B cell (primary cell): Measurements from ENCODE around the gene TYSND1. TPM values are rescaled to one million over a fixed set of nuclear protein-coding genes. Genes with fewer than 3 reads are reported as not detected.

Experiments
- ATAC-seq: fragments of 200-7000 bp; cut with Tn5 transposase; one replicate; pipeline ENCODE4 v1.10.0; 2021; ENCODE audit warnings: low read depth, mild to moderate bottlenecking, moderate number of reproducible peaks, moderate library complexity
- CTCF ChIA-PET: fragments of 350-600 bp; sonication (Branson Sonifier 250); formaldehyde crosslinking; loops from one replicate; lab custom pipeline; 2021; ENCODE audit warnings: antibody characterized with exemption, inconsistent platforms; lab: Charles Lee
- POLR2A ChIA-PET: fragments of 350-600 bp; sonication (Branson Sonifier 250); formaldehyde crosslinking; loops from one replicate; lab custom pipeline; 2021; ENCODE audit warnings: antibody characterized with exemption; lab: Charles Lee
- DNase-seq: peaks from one replicate; pipeline ENCODE4 v3.0.0; 2013
- H2AFZ ChIP-seq: 2 replicates; pipeline ENCODE4 v1.6.1; 2012; ENCODE audit warnings: mild to moderate bottlenecking, low read depth, low read length; ENCODE audit not compliant: insufficient read depth, poor library complexity, severe bottlenecking
- H3K27ac ChIP-seq, 2 donors: 1 replicate in 1 of 2; 2 replicates in 1 of 2; pipeline ENCODE4 v1.5.1; 2012 to 2013; ENCODE audit warnings: low read length in 2 of 2, mild to moderate bottlenecking in 2 of 2, moderate library complexity in 1 of 2
- H3K27me3 ChIP-seq, 4 experiments: fragments of 200-600 bp in 1 of 4; sonication (generic) in 1 of 4; replicated peaks in 1 of 4; 1 replicate in 2 of 4; 2 replicates in 2 of 4; pipeline versions ENCODE4 v1.6.1 to v1.7.0; 2013 to 2016; ENCODE audit warnings: low read length in 3 of 4, mild to moderate bottlenecking in 2 of 4, mixed read lengths in 1 of 4, moderate library complexity in 1 of 4; ENCODE audit not compliant: insufficient read depth in 4 of 4, control insufficient read depth in 3 of 4; ENCODE audit errors: control extremely low read depth in 1 of 4
- H3K36me3 ChIP-seq, 2 experiments: replicated peaks in 1 of 2; 1 replicate in 1 of 2; 2 replicates in 1 of 2; pipeline versions ENCODE4 v1.6.1 to v1.7.1; 2013; ENCODE audit warnings: low read length in 1 of 2; ENCODE audit not compliant: insufficient read depth in 2 of 2, control insufficient read depth in 1 of 2; ENCODE audit errors: control extremely low read depth in 1 of 2, extremely low read depth in 1 of 2
- H3K4me1 ChIP-seq, 2 donors: fragments of 200-600 bp in 1 of 2; sonication (generic) in 1 of 2; 1 replicate in 1 of 2; 2 replicates in 1 of 2; pipeline versions ENCODE4 v1.5.1 to v1.6.1; 2013 to 2017; ENCODE audit warnings: low read length in 2 of 2; ENCODE audit not compliant: control insufficient read depth in 2 of 2, insufficient read depth in 2 of 2
- H3K4me2 ChIP-seq: replicated peaks from 2 replicates; pipeline ENCODE3; 2012; ENCODE audit warnings: mild to moderate bottlenecking, low read depth, low read length; ENCODE audit not compliant: poor library complexity, severe bottlenecking
- H3K4me3 ChIP-seq, 5 experiments: fragments of 200-600 bp in 1 of 5; sonication (generic) in 1 of 5; 1 replicate in 3 of 5; 2 replicates in 2 of 5; pipeline versions ENCODE4 v1.5.1 to v1.7.0; 2011 to 2016; ENCODE audit warnings: low read length in 4 of 5, mild to moderate bottlenecking in 4 of 5, low read depth in 2 of 5, control low read depth in 1 of 5, moderate library complexity in 1 of 5; ENCODE audit not compliant: insufficient read depth in 1 of 5; ENCODE audit errors: control extremely low read depth in 1 of 5, extremely low read depth in 1 of 5
- H3K79me2 ChIP-seq: fragments of 200-600 bp; sonication (generic); one replicate; pipeline ENCODE4 v1.6.0; 2016; ENCODE audit warnings: low read length; ENCODE audit not compliant: control insufficient read depth, insufficient read depth
- H3K9ac ChIP-seq: fragments of 200-600 bp; sonication (generic); 2 replicates; pipeline ENCODE4 v1.6.1; 2017; ENCODE audit warnings: mild to moderate bottlenecking, low read length, moderate library complexity
- H3K9me3 ChIP-seq, 3 donors: one replicate each; pipeline versions ENCODE4 v1.6.1 to v1.7.1; 2013; ENCODE audit warnings: low read length in 2 of 3; ENCODE audit not compliant: control insufficient read depth in 2 of 3, insufficient read depth in 1 of 3; ENCODE audit errors: control extremely low read depth in 1 of 3
- H4K20me1 ChIP-seq: 2 replicates; pipeline ENCODE4 v1.6.0; 2012; ENCODE audit warnings: mild to moderate bottlenecking, low read length; ENCODE audit not compliant: insufficient read depth, control insufficient read depth, poor library complexity, severe bottlenecking
- H3K27ac Mint-ChIP-seq: one replicate; pipeline ENCODE4 v1.8.0; 2021; ENCODE audit warnings: mixed read lengths
- H3K27me3 Mint-ChIP-seq: one replicate; pipeline ENCODE4 v1.8.0; 2021; ENCODE audit warnings: mixed read lengths
- H3K4me1 Mint-ChIP-seq: one replicate; pipeline ENCODE4 v1.8.0; 2021; ENCODE audit warnings: mixed read lengths
- H3K4me3 Mint-ChIP-seq: one replicate; pipeline ENCODE4 v1.8.0; 2021; ENCODE audit warnings: mixed read lengths
- H3K9me3 Mint-ChIP-seq: one replicate; pipeline ENCODE4 v1.8.0; 2022; ENCODE audit warnings: mixed read lengths; ENCODE audit not compliant: insufficient read depth
- EZH2 ChIP-seq: IDR thresholded peaks from 2 replicates; pipeline ENCODE4 v1.6.1; 2012; ENCODE audit warnings: borderline replicate concordance, low read depth, mild to moderate bottlenecking, moderate library complexity, low read length; ENCODE audit not compliant: insufficient read depth, poor library complexity, severe bottlenecking
- WGBS: methylation state at CpG from one replicate; pipeline ENCODE4 v1.1.5; 2013; ENCODE audit warnings: missing lambda C conversion rate; ENCODE audit not compliant: insufficient coverage; 5-methylcytosine and 5-hydroxymethylcytosine counted together
- intact Hi-C: fragments of 100-400 bp; cut with micrococcal nuclease; formaldehyde crosslinking; loops from one replicate; pipeline ENCODE4 v1.10.0; 2022
- polyA plus RNA-seq: library from polyadenylated mRNA; depleted of rRNA; stranded (reverse); fragments of >200 nt; gene quantifications from 2 replicates; pipeline ENCODE4 v1.2.3, GENCODE V29; 2012
- total RNA-seq, 2 donors: library from RNA; stranded (reverse); fragments of 120-200 nt in 1 of 2; gene quantifications; 1 replicate in 1 of 2; 2 replicates in 1 of 2; pipeline versions ENCODE4 v1.2.3 to v1.2.4, GENCODE V29; 2013 to 2022
- TF ChIP-seq, protein P1 (sequence below): fragments of 200-600 bp; IDR thresholded peaks from one replicate; pipeline ENCODE4 v1.8.0; 2022; ENCODE audit warnings: antibody characterized with exemption, mild to moderate bottlenecking

The TYSND1 gene
- total and polyA plus RNA-seq, 2 donors (not counting 1 experiment from before 2014, with no cell fraction given), result 28.0 to 34.1 TPM

DNA sequence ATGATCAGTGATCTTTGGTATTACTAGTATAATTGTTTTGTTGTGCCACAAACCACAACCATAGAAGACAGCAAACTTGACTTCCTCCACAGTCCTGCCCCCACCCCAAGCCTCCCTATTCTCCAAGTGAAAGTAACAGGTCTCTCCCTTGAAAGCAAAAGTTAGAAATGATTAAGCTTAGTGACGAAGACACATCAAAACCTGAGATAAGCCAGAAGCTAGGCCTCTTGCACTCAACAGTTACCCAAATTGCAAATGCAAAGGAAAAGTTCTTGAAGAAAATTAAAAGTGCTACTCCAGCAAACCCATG lies 16.3 kb upstream of the TYSND1 start:
- peak overlapping the region; percentile 3 for H3K4me3 Mint-ChIP-seq
- Histone ChIP-seq H3K36me3 (peaks cover 8 to 46% of the 10 kb centered on the region in 2 experiments), H3K27ac (peak overlapping the region in 1 of 2 donors; percentile 28), H3K9ac (no peak overlapping the region), H3K4me3 (no peak overlapping the region), H3K4me1 (peaks cover 13 to 16% of the 10 kb centered on the region in 2 donors), H2AFZ (no peak overlapping the region), H3K4me2 (no peak overlapping the region), H3K9me3 (no peaks in the 10 kb centered on the region), H3K79me2 (peaks cover 78% of the 10 kb centered on the region), H3K27me3 (no peaks in the 10 kb centered on the region), H4K20me1 (peaks cover 53% of the 10 kb centered on the region)
- POLR2A ChIA-PET, result no interaction called here
- no peak overlapping the region for H3K27ac Mint-ChIP-seq
- DNase-seq (no peak), ATAC-seq (no peak)
- H3K9me3 Mint-ChIP-seq, result no peaks in the 10 kb centered on the region
- no peaks in the 10 kb centered on the region for H3K27me3 Mint-ChIP-seq
- H3K4me1 Mint-ChIP-seq, result peaks cover 49% of the 10 kb centered on the region
- TF ChIP-seq, protein P1, sequence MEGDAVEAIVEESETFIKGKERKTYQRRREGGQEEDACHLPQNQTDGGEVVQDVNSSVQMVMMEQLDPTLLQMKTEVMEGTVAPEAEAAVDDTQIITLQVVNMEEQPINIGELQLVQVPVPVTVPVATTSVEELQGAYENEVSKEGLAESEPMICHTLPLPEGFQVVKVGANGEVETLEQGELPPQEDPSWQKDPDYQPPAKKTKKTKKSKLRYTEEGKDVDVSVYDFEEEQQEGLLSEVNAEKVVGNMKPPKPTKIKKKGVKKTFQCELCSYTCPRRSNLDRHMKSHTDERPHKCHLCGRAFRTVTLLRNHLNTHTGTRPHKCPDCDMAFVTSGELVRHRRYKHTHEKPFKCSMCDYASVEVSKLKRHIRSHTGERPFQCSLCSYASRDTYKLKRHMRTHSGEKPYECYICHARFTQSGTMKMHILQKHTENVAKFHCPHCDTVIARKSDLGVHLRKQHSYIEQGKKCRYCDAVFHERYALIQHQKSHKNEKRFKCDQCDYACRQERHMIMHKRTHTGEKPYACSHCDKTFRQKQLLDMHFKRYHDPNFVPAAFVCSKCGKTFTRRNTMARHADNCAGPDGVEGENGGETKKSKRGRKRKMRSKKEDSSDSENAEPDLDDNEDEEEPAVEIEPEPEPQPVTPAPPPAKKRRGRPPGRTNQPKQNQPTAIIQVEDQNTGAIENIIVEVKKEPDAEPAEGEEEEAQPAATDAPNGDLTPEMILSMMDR, result no peak
- TF ChIP-seq EZH2, result no peak
- CTCF ChIA-PET, result interaction anchor here (0.9 kb wide), 1 partner anchor 12 kb away, joined by 4 read pairs; no protein-coding TSS in a partner anchor
- intact Hi-C loops, result no loop called here
- no CpG with 5 or more reads among the region's 1 CpG for WGBS

DNA sequence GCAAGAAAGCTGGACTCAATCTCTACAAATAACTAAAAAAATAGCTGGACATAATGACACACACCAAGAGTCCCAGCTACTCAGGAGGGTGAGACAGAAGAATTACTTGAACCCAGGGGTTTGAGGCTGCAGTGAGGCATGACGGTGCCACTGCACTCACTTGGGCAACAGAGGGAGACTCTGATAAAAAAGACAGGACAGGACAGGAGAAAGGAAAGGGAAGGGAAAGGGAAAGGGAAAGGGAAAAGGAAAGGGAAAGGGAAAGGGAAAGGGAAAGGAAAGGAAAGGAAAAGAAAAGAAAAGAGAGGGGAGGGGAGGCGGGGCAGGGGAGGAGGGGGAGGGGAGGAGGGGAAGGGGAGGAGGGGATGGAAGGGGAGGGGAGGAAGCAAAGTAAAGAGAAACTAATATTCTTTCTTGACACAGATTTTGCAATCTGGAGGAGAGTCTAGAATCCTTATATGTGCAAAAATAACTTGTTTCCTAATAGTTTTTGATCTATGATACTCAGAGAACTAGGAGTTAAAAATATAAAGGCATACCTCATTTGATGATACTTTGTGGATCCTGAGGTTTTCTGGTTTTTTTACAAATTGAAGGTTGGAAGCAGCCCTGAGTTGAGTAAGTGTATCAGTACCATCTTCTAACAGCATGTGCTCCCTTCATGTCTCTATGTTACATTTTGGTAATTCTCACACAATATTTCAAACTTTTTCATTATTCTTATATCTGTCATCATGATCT lies 15.8 kb upstream of the TYSND1 start:
- Histone ChIP-seq H3K4me1 (peaks cover 13 to 16% of the 10 kb centered on the region in 2 donors), H3K9ac (no peak overlapping the region), H3K9me3 (no peaks in the 10 kb centered on the region), H3K27ac (peak overlapping the region in 1 of 2 donors; percentile 28), H2AFZ (no peak overlapping the region), H3K27me3 (no peaks in the 10 kb centered on the region), H3K36me3 (peaks cover 8 to 51% of the 10 kb centered on the region in 2 experiments), H3K79me2 (peaks cover 73% of the 10 kb centered on the region), H3K4me3 (no peak overlapping the region), H3K4me2 (no peak overlapping the region), H4K20me1 (peaks cover 48% of the 10 kb centered on the region)
- POLR2A ChIA-PET, result no interaction called here
- 90% methylated on average over 1 of the region's 2 CpGs for WGBS
- Mint-ChIP-seq H3K27me3 (no peaks in the 10 kb centered on the region), H3K27ac (no peak overlapping the region), H3K4me3 (no peak overlapping the region), H3K4me1 (peaks cover 47% of the 10 kb centered on the region), H3K9me3 (no peaks in the 10 kb centered on the region)
- DNase-seq (no peak), ATAC-seq (no peak)
- no peak for TF ChIP-seq EZH2
- TF ChIP-seq, protein P1, result no peak
- intact Hi-C loops, result no loop called here
- CTCF ChIA-PET, result interaction anchor here (0.9 to 1.0 kb wide), 2 partner anchors 11 to 16 kb away, joined by 4 read pairs; partner anchors contain the start of gene TYSND1
